Posterior vena cava (tissue), 2 donors: ENCODE results near the gene TEX26. TPM values are rescaled to one million over a fixed set of nuclear protein-coding genes. Genes with fewer than 3 reads are reported as not detected.

ENCODE experiments used
- DNase-seq: peaks from one replicate; pipeline ENCODE4 v3.0.0-alpha.2; 2020; ENCODE audit warnings: low spot score
- intact Hi-C, 2 donors: fragments of 100-400 bp; cut with DNase I; formaldehyde crosslinking; loops; one replicate each; pipeline versions ENCODE4 v1.14.1 to v1.14.2; 2022 to 2023
- total RNA-seq, 2 donors: library from RNA; stranded (reverse); fragmentation: NEBNext Ultra II Directional; extraction: Animal tissue kit (Norgen Biotek cat#: 25700); gene quantifications; one replicate each; pipeline ENCODE4 v1.2.1, GENCODE V29; 2021
- donor health status: DM: yes; HTN: yes; CAD: no.
- donor health status: DM: yes; HTN: yes; CAD: no.

TEX26 gene
- total RNA-seq, 2 donors from 2014 or later: 0.38 to 0.56 TPM

- no peak for DNase-seq
- intact Hi-C loops: no loop called here
Measured at GRCh38 chr13:30966101-30966500, 33.6 kb downstream of the TEX26 start.

- no peak for DNase-seq
- intact Hi-C loops: no loop called here
Measured at GRCh38 chr13:30968846-30969245, 36.4 kb downstream of the TEX26 start.

GRCh38 chr13:30971575-30971974, 39.1 kb downstream of the TEX26 start:
- intact Hi-C loops: no loop called here
- no peak for DNase-seq

GRCh38 chr13:30972888-30973377, 40.5 kb downstream of the TEX26 start:
- intact Hi-C loops: no loop called here
- DNase-seq: no peak

- no peak for DNase-seq
- intact Hi-C loops: no loop called here
Measured at GRCh38 chr13:30974350-30974749, 41.9 kb downstream of the TEX26 start.

GRCh38 chr13:30976025-30976424, 43.6 kb downstream of the TEX26 start:
- intact Hi-C loops: no loop called here
- no peak for DNase-seq

GRCh38 chr13:30978981-30979956, 46.8 kb downstream of the TEX26 start:
- intact Hi-C loops: no loop called here
- no peak for DNase-seq

- intact Hi-C loops: no loop called here
- DNase-seq: no peak
Measured at GRCh38 chr13:30982506-30982905, 50.0 kb downstream of the TEX26 start.

- no peak for DNase-seq
- intact Hi-C loops: no loop called here
Measured at GRCh38 chr13:30982906-30983305, 50.5 kb downstream of the TEX26 start.

GRCh38 chr13:30983431-30983830, 51.0 kb downstream of the TEX26 start:
- no peak for DNase-seq
- intact Hi-C loops: no loop called here

- DNase-seq: no peak
- intact Hi-C loops: no loop called here
Measured at GRCh38 chr13:30984620-30985019, 52.2 kb downstream of the TEX26 start.

- intact Hi-C loops: no loop called here
- DNase-seq: no peak
Measured at GRCh38 chr13:30985637-30986205, 53.3 kb downstream of the TEX26 start.

- intact Hi-C loops: no loop called here
- no peak for DNase-seq
Measured at GRCh38 chr13:30991184-30991583, 58.7 kb downstream of the TEX26 start.

- intact Hi-C loops: no loop called here
- no peak for DNase-seq
Measured at GRCh38 chr13:30991922-30992321, 59.5 kb downstream of the TEX26 start.

GRCh38 chr13:30995331-30995730, 62.9 kb downstream of the TEX26 start:
- no peak for DNase-seq
- intact Hi-C loops: no loop called here

- no peak for DNase-seq
- intact Hi-C loops: no loop called here
Measured at GRCh38 chr13:30997697-30998096, 65.2 kb downstream of the TEX26 start.

- intact Hi-C loops: no loop called here
Measured at GRCh38 chr13:30998136-30999088, 66.0 kb downstream of the TEX26 start.

GRCh38 chr13:31000889-31001288, 68.4 kb downstream of the TEX26 start:
- DNase-seq: no peak
- intact Hi-C loops: no loop called here

More at GRCh38 chr13:30998136-30999088, 66.0 kb downstream of the TEX26 start:
- no peak for DNase-seq

GRCh38 chr13:31001647-31002046, 69.2 kb downstream of the TEX26 start:
- no peak for DNase-seq
- intact Hi-C loops: no loop called here

GRCh38 chr13:31005066-31005465, 72.6 kb downstream of the TEX26 start:
- intact Hi-C loops: no loop called here
- DNase-seq: no peak
